SU-DHL-6 (cell line): ENCODE results near the gene SCRN2.

ENCODE experiments used
- H2AFZ ChIP-seq: fragments of 200-600 bp; sonication (generic); 2 replicates; pipeline ENCODE4 v1.6.1; 2014; ENCODE audit warnings: low read depth, mild to moderate bottlenecking, moderate library complexity, mixed read lengths, antibody characterized with exemption, low read length; ENCODE audit not compliant: severe bottlenecking
- H3F3A ChIP-seq: fragments of 200-600 bp; shearing (Covaris generic); 2 replicates; pipeline ENCODE4 v1.6.0; 2016; ENCODE audit warnings: antibody characterized with exemption, mild to moderate bottlenecking; ENCODE audit not compliant: insufficient read depth
- H3K27ac ChIP-seq: fragments of 200-600 bp; sonication (generic); 2 replicates; pipeline ENCODE4 v1.5.1; 2016; ENCODE audit warnings: low read depth, mild to moderate bottlenecking, low read length, moderate library complexity, mixed read lengths
- H3K27me3 ChIP-seq: fragments of 200-600 bp; sonication (generic), shearing (Covaris generic); 2 replicates; pipeline ENCODE4 v1.6.0; 2014; ENCODE audit warnings: mild to moderate bottlenecking, low read length
- H3K36me3 ChIP-seq: fragments of 200-600 bp; sonication (generic); 2 replicates; pipeline ENCODE4 v1.6.1; 2014; ENCODE audit warnings: mild to moderate bottlenecking, low read length, mixed read lengths
- H3K4me2 ChIP-seq: fragments of 300-600, 200-600 bp; shearing (Covaris generic), sonication (generic); 2 replicates; pipeline ENCODE4 v1.6.0; 2014; ENCODE audit warnings: low read length, low read depth, mild to moderate bottlenecking; ENCODE audit not compliant: poor library complexity, severe bottlenecking
- H3K4me3 ChIP-seq: fragments of 200-600 bp; sonication (generic); 2 replicates; pipeline ENCODE4 v1.5.1; 2014; ENCODE audit warnings: antibody characterized with exemption, low read length, mild to moderate bottlenecking, mixed read lengths; ENCODE audit not compliant: insufficient read depth, poor library complexity, severe bottlenecking
- H3K79me2 ChIP-seq: fragments of 200-600 bp; sonication (generic); 2 replicates; pipeline ENCODE4 v1.6.1; 2014; ENCODE audit warnings: mild to moderate bottlenecking, low read length, moderate library complexity; ENCODE audit not compliant: insufficient read depth
- H3K9ac ChIP-seq: fragments of 200-600 bp; sonication (generic); 2 replicates; pipeline ENCODE4 v1.7.0; 2014; ENCODE audit warnings: mild to moderate bottlenecking, low read length
- H3K9me2 ChIP-seq: fragments of 200-600 bp; sonication (generic); replicated peaks from 2 replicates; pipeline ENCODE4 v1.6.1; 2014; ENCODE audit warnings: low read length; ENCODE audit not compliant: insufficient read depth
- H3K9me3 ChIP-seq: fragments of 200-600 bp; sonication (generic); 2 replicates; pipeline ENCODE4 v1.6.1; 2014; ENCODE audit warnings: low read length, mixed read lengths; ENCODE audit not compliant: insufficient read depth
- H4K20me1 ChIP-seq: fragments of 200-600 bp; sonication (generic); 2 replicates; pipeline ENCODE4 v1.6.1; 2014; ENCODE audit warnings: low read depth, mild to moderate bottlenecking, antibody characterized with exemption, low read length, moderate library complexity, mixed read lengths
- CTCF ChIP-seq: fragments of 200-600 bp; sonication (generic); IDR thresholded peaks from one replicate; pipeline ENCODE4 v1.5.1; 2017; ENCODE audit warnings: antibody characterized with exemption, mild to moderate bottlenecking, low read length, moderate library complexity; ENCODE audit not compliant: insufficient read depth, poor library complexity, severe bottlenecking
- EZH2phosphoT487 ChIP-seq: fragments of 200-600 bp; sonication (generic), shearing (Covaris generic); conservative IDR thresholded peaks from 2 replicates; pipeline ENCODE4 v1.6.1; 2018; ENCODE audit warnings: mild to moderate bottlenecking, antibody characterized with exemption, low read length, moderate library complexity, mixed read lengths

The SCRN2 gene

GRCh38 chr17:47808036-47808829, 32.8 kb downstream of the SCRN2 start:
- H3F3A ChIP-seq, result no peaks in the 10 kb centered on the region
- no peaks in the 10 kb centered on the region for H3K27me3 ChIP-seq
- H3K9me3 ChIP-seq, result no peaks in the 10 kb centered on the region
- no peak overlapping the region for H2AFZ ChIP-seq
- no peak overlapping the region for H3K9ac ChIP-seq
- H4K20me1 ChIP-seq, result no peaks in the 10 kb centered on the region
- TF ChIP-seq CTCF (no peak), EZH2phosphoT487 (no peak)
- no peaks in the 10 kb centered on the region for H3K79me2 ChIP-seq
- H3K36me3 ChIP-seq, result no peaks in the 10 kb centered on the region
- H3K27ac ChIP-seq, result no peak overlapping the region
- H3K9me2 ChIP-seq, result no peaks in the 10 kb centered on the region
- H3K4me2 ChIP-seq, result no peak overlapping the region
- H3K4me3 ChIP-seq, result no peak overlapping the region

DNA sequence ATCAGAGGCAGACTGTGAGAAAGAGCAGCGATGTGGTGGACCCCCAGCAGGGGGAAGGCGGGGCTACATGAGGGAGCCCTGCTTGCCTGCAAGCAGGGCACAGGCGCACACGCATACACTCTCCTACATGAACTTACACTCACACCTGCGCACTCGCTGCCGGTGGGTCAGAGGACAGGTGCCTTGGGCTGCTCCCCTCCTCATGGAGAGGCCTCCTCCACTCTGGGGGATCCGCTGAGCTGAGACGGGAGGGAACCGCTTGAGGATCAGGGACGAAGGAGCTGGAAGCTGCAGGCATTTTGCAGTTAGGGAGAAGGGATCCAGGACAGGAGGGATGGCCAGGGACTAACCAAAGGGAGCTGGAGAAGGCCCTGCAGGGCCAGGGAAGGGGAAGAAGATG, 33.7 kb downstream of the SCRN2 start:
- H3K4me3 ChIP-seq, result no peak overlapping the region
- H3K27ac ChIP-seq, result no peak overlapping the region
- no peaks in the 10 kb centered on the region for H3K79me2 ChIP-seq
- no peak for TF ChIP-seq EZH2phosphoT487
- no peak for TF ChIP-seq CTCF
- H3K36me3 ChIP-seq, result no peaks in the 10 kb centered on the region
- H3K27me3 ChIP-seq, result no peaks in the 10 kb centered on the region
- H3K9ac ChIP-seq, result no peak overlapping the region
- no peaks in the 10 kb centered on the region for H3K9me3 ChIP-seq
- H2AFZ ChIP-seq, result no peak overlapping the region
- H3K9me2 ChIP-seq, result no peaks in the 10 kb centered on the region
- no peaks in the 10 kb centered on the region for H4K20me1 ChIP-seq
- H3K4me2 ChIP-seq, result no peak overlapping the region
- no peaks in the 10 kb centered on the region for H3F3A ChIP-seq

DNA sequence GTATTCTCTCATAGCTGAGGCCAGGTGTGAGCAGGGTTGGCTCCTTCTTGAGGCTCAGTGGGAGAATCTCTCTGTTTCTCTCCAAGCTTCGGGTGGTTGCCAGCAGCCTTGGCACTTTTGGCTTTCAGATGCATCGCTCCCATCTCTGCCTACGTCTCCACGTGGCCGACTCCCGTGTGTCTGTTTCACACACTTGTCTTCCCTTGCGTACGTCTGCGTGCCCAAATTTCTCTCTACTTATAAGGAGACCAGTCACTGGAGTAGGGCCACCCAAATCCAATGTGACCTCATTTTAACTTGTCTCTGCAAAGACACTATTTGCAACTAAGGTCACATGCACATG, 34.2 kb downstream of the SCRN2 start:
- Histone ChIP-seq H3K9me3 (no peaks in the 10 kb centered on the region), H3K36me3 (no peaks in the 10 kb centered on the region), H3F3A (no peaks in the 10 kb centered on the region), H4K20me1 (no peaks in the 10 kb centered on the region), H2AFZ (no peak overlapping the region), H3K79me2 (no peaks in the 10 kb centered on the region), H3K4me2 (no peak overlapping the region), H3K27me3 (no peaks in the 10 kb centered on the region), H3K4me3 (no peak overlapping the region), H3K9ac (no peak overlapping the region), H3K9me2 (no peaks in the 10 kb centered on the region), H3K27ac (no peak overlapping the region)
- TF ChIP-seq CTCF, result no peak
- TF ChIP-seq EZH2phosphoT487, result no peak
